Stimulated activated CD4-positive, alpha-beta T cell treated with anti-CD3 and anti-CD28 coated beads, Interleukin-4, amount 100 ng/mL, for 24 hours (primary cell): Measurements from ENCODE around the gene KRTAP8-1.
A peak's percentile ranks its signal among the peaks of the same experiment; 100 is the strongest.

ENCODE experiments used
- DNase-seq: peaks from one replicate; pipeline ENCODE4 v3.0.0-alpha.2; 2020

Gene KRTAP8-1

GRCh38 chr21:30813174-30813573 lies at the start of gene KRTAP8-1:
Gene KRTAP8-1 (minus strand): TSS chr21:30813274. CDS start chr21:30813220, 54 bp downstream.
- no peak for DNase-seq

- no peak for DNase-seq
Observed at GRCh38 chr21:30847627-30848500, 34.8 kb upstream of the KRTAP8-1 start.

- DNase-seq: no peak
Observed at GRCh38 chr21:30842990-30843389, 29.9 kb upstream of the KRTAP8-1 start.

GRCh38 chr21:30839304-30839703 lies 26.2 kb upstream of the KRTAP8-1 start:
- peak; percentile 51 for DNase-seq

- no peak for DNase-seq
Observed at GRCh38 chr21:30838536-30838935, 25.5 kb upstream of the KRTAP8-1 start.

- peak; percentile 44 for DNase-seq
Observed at GRCh38 chr21:30831194-30831765, 18.2 kb upstream of the KRTAP8-1 start.

- no peak for DNase-seq
Observed at GRCh38 chr21:30829659-30830058, 16.6 kb upstream of the KRTAP8-1 start, which contains the start of gene KRTAP7-1. Gene KRTAP7-1 (minus strand): TSS chr21:30829759. CDS start chr21:30829698, 61 bp downstream.

GRCh38 chr21:30818837-30819610 lies 6.0 kb upstream of the KRTAP8-1 start:
- DNase-seq: no peak

- no peak for DNase-seq
Observed at GRCh38 chr21:30800605-30801004, 12.5 kb downstream of the KRTAP8-1 start.

GRCh38 chr21:30793581-30794314 lies 19.3 kb downstream of the KRTAP8-1 start:
- no peak for DNase-seq

GRCh38 chr21:30779249-30779648 lies 33.8 kb downstream of the KRTAP8-1 start:
- no peak for DNase-seq

- no peak for DNase-seq
Observed at GRCh38 chr21:30769724-30770431, 43.2 kb downstream of the KRTAP8-1 start.
